ENCODE data around the gene IZUMO4. TPM values are rescaled to one million over a fixed set of nuclear protein-coding genes. Genes with fewer than 3 reads are reported as not detected.

The IZUMO4 gene
- total RNA-seq, 1 donor from 2014 or later: 2.8 TPM

GRCh38 chr19:2121416-2122051, 24.8 kb downstream of the IZUMO4 start:
- Histone ChIP-seq H3K27ac (replicated peaks) (no peak overlapping the region), H3K4me3 (no peak overlapping the region), H3K36me3 (peaks cover 97% of the 10 kb centered on the region), H3K27me3 (ENCODE audit: low read depth) (no peaks in the 10 kb centered on the region), H3K4me1 (no peaks in the 10 kb centered on the region), H3K9me3 (replicated peaks) (no peaks in the 10 kb centered on the region)
- DNase-seq: no peak
- intact Hi-C loops (cut with micrococcal nuclease): no loop called here
- no peak for TF ChIP-seq CTCF (IDR thresholded peaks at IDR 0.05; ENCODE audit: borderline replicate concordance)

- Histone ChIP-seq H3K9me3 (replicated peaks) (no peaks in the 10 kb centered on the region), H3K4me3 (no peak overlapping the region), H3K36me3 (peaks cover 97% of the 10 kb centered on the region), H3K4me1 (peaks cover 6% of the 10 kb centered on the region), H3K27ac (replicated peaks) (no peak overlapping the region), H3K27me3 (ENCODE audit: low read depth) (no peaks in the 10 kb centered on the region)
- no peak for TF ChIP-seq CTCF (IDR thresholded peaks at IDR 0.05; ENCODE audit: borderline replicate concordance)
- DNase-seq: no peak
- intact Hi-C loops (cut with micrococcal nuclease): no loop called here
Observed at GRCh38 chr19:2122251-2122650, 25.5 kb downstream of the IZUMO4 start.

- TF ChIP-seq CTCF (IDR thresholded peaks at IDR 0.05; ENCODE audit: borderline replicate concordance): no peak
- peaks cover 91% of the 10 kb centered on the region for H3K36me3 ChIP-seq
Observed at GRCh38 chr19:2122982-2123381, 26.3 kb downstream of the IZUMO4 start.

GRCh38 chr19:2123682-2124387, 27.1 kb downstream of the IZUMO4 start:
- H3K36me3 ChIP-seq: peaks cover 83% of the 10 kb centered on the region
- H3K27me3 ChIP-seq (ENCODE audit: low read depth): no peaks in the 10 kb centered on the region
- H3K27ac ChIP-seq (replicated peaks): no peak overlapping the region
- DNase-seq: no peak
- H3K9me3 ChIP-seq (replicated peaks): no peaks in the 10 kb centered on the region
- peaks cover 14% of the 10 kb centered on the region for H3K4me1 ChIP-seq
- intact Hi-C loops (cut with micrococcal nuclease): no loop called here
- no peak overlapping the region for H3K4me3 ChIP-seq
- TF ChIP-seq CTCF (IDR thresholded peaks at IDR 0.05; ENCODE audit: borderline replicate concordance): no peak

More at GRCh38 chr19:2122982-2123381, 26.3 kb downstream of the IZUMO4 start:
- Histone ChIP-seq H3K4me1 (peaks cover 10% of the 10 kb centered on the region), H3K27ac (replicated peaks) (no peak overlapping the region), H3K4me3 (no peak overlapping the region), H3K27me3 (ENCODE audit: low read depth) (no peaks in the 10 kb centered on the region), H3K9me3 (replicated peaks) (no peaks in the 10 kb centered on the region)
- intact Hi-C loops (cut with micrococcal nuclease): no loop called here
- no peak for DNase-seq

- Histone ChIP-seq H3K27ac (replicated peaks) (peak overlapping the region; percentile 94), H3K36me3 (peaks cover 76% of the 10 kb centered on the region), H3K4me3 (no peak overlapping the region), H3K27me3 (ENCODE audit: low read depth) (no peaks in the 10 kb centered on the region), H3K4me1 (peaks cover 38% of the 10 kb centered on the region), H3K9me3 (replicated peaks) (no peaks in the 10 kb centered on the region)
- DNase-seq: no peak
- no peak for TF ChIP-seq CTCF (IDR thresholded peaks at IDR 0.05; ENCODE audit: borderline replicate concordance)
- intact Hi-C loops (cut with micrococcal nuclease): no loop called here
Observed at GRCh38 chr19:2126879-2127518, 30.3 kb downstream of the IZUMO4 start.

All from left ventricle myocardium inferior (tissue), 1 donor.